GM23338 (cell line): ENCODE data around the gene TBC1D10B. TPM values are rescaled to one million over a fixed set of nuclear protein-coding genes. Genes with fewer than 3 reads are reported as not detected.

Experiments
- ATAC-seq: fragments of 200-7000 bp; cut with Tn5 transposase; 3 replicates; pipeline ENCODE4 v1.9.1; 2020
- DNase-seq: peaks from one replicate; pipeline ENCODE4 v3.0.0-alpha.2; 2015; ENCODE audit warnings: low spot score
- H2AFZ ChIP-seq: fragments of 200-600 bp; sonication (generic); 2 replicates; pipeline ENCODE4 v1.8.0; 2016; ENCODE audit warnings: antibody characterized with exemption, mild to moderate bottlenecking, moderate library complexity
- H3F3A ChIP-seq: fragments of 200-600 bp; sonication (generic); replicated peaks from 2 replicates; pipeline ENCODE4 v1.8.0; 2017; ENCODE audit warnings: antibody characterized with exemption, mixed run types, low read depth
- H3K27ac ChIP-seq: fragments of 200-600 bp; sonication (generic); 2 replicates; pipeline ENCODE4 v1.6.1; 2016; ENCODE audit warnings: low read depth
- H3K27me3 ChIP-seq: fragments of 200-600 bp; sonication (generic); 2 replicates; pipeline ENCODE4 v1.8.0; 2016; ENCODE audit warnings: mild to moderate bottlenecking, mixed run types, moderate library complexity; ENCODE audit not compliant: insufficient read depth
- H3K36me3 ChIP-seq: fragments of 200-600 bp; sonication (generic); 2 replicates; pipeline ENCODE4 v1.8.0; 2016; ENCODE audit warnings: mild to moderate bottlenecking; ENCODE audit not compliant: insufficient read depth
- H3K4me1 ChIP-seq: fragments of 200-600 bp; sonication (generic); 2 replicates; pipeline ENCODE4 v1.8.0; 2016; ENCODE audit warnings: mild to moderate bottlenecking, moderate library complexity; ENCODE audit not compliant: insufficient read depth
- H3K4me2 ChIP-seq: fragments of 200-600 bp; sonication (generic); 2 replicates; pipeline ENCODE4 v1.7.1; 2017; ENCODE audit warnings: mixed run types
- H3K4me3 ChIP-seq: fragments of 200-600 bp; sonication (generic); 2 replicates; pipeline ENCODE4 v1.6.1; 2016; ENCODE audit warnings: mixed run types
- H3K79me2 ChIP-seq: fragments of 200-600 bp; sonication (generic); replicated peaks from 2 replicates; pipeline ENCODE4 v1.8.0; 2017; ENCODE audit warnings: mild to moderate bottlenecking; ENCODE audit not compliant: insufficient read depth
- H3K9me2 ChIP-seq: fragments of 200-600 bp; sonication (generic); 2 replicates; pipeline ENCODE4 v1.8.0; 2017; ENCODE audit not compliant: insufficient read depth
- H4K20me1 ChIP-seq: fragments of 200-600 bp; sonication (generic); replicated peaks from 2 replicates; pipeline ENCODE4 v1.8.0; 2017; ENCODE audit warnings: mild to moderate bottlenecking; ENCODE audit not compliant: insufficient read depth
- H3K27ac Mint-ChIP-seq: 2 replicates; pipeline ENCODE4 v1.8.0; 2020; ENCODE audit warnings: inconsistent platforms, mild to moderate bottlenecking, moderate library complexity, mixed read lengths
- H3K27me3 Mint-ChIP-seq: 3 replicates; pipeline ENCODE4 v1.8.0; 2022; ENCODE audit warnings: low read depth, mild to moderate bottlenecking, moderate library complexity, mixed read lengths, inconsistent platforms; ENCODE audit not compliant: insufficient read depth, poor library complexity
- H3K36me3 Mint-ChIP-seq: 3 replicates; pipeline ENCODE4 v1.8.0; 2021; ENCODE audit warnings: low read depth, mild to moderate bottlenecking, inconsistent platforms, moderate library complexity, mixed read lengths
- H3K4me1 Mint-ChIP-seq: 3 replicates; pipeline ENCODE4 v1.8.0; 2020; ENCODE audit warnings: mild to moderate bottlenecking, inconsistent platforms, mixed read lengths
- H3K4me3 Mint-ChIP-seq: 3 replicates; pipeline ENCODE4 v1.8.0; 2021; ENCODE audit warnings: moderate library complexity, mild to moderate bottlenecking, inconsistent platforms, mixed read lengths
- H3K9me3 Mint-ChIP-seq: 3 replicates; pipeline ENCODE4 v1.8.0; 2020; ENCODE audit warnings: moderate library complexity, mild to moderate bottlenecking, inconsistent platforms, mixed read lengths
- CREB1 ChIP-seq: fragments of 250-450 bp; sonication (Bioruptor Pico); IDR thresholded peaks from 2 replicates; pipeline ENCODE4 v1.5.0; 2020; ENCODE audit warnings: low read depth, mild to moderate bottlenecking, moderate library complexity
- ETS1 ChIP-seq: IDR thresholded peaks from 2 replicates; pipeline ENCODE4 v1.6.1; 2016; ENCODE audit warnings: antibody characterized with exemption
- EZH2 ChIP-seq: fragments of 200-600 bp; sonication (generic); IDR thresholded peaks from one replicate; pipeline ENCODE4 v1.8.0; 2017; ENCODE audit warnings: antibody characterized with exemption, mild to moderate bottlenecking, low read depth; ENCODE audit not compliant: unreplicated experiment
- EZH2phosphoT487 ChIP-seq: fragments of 200-600 bp; sonication (generic); IDR thresholded peaks from one replicate; pipeline ENCODE4 v1.8.1; 2018; ENCODE audit warnings: antibody characterized with exemption; ENCODE audit not compliant: unreplicated experiment
- JUNB ChIP-seq: IDR thresholded peaks from one replicate; pipeline ENCODE4 v1.6.1; 2016; ENCODE audit warnings: antibody characterized with exemption; ENCODE audit not compliant: unreplicated experiment
- NANOG ChIP-seq: IDR thresholded peaks from 2 replicates; pipeline ENCODE4 v1.6.1; 2016; ENCODE audit warnings: antibody characterized with exemption, borderline replicate concordance
- POLR2AphosphoS5 ChIP-seq: IDR thresholded peaks from 2 replicates; pipeline ENCODE4 v1.6.1; 2016; ENCODE audit warnings: antibody characterized with exemption, low read depth
- STAT1 ChIP-seq: IDR thresholded peaks from one replicate; pipeline ENCODE4 v1.6.1; 2016; ENCODE audit warnings: antibody characterized with exemption; ENCODE audit not compliant: unreplicated experiment
- ZNF114 ChIP-seq: fragments of 250-450 bp; sonication (Bioruptor Pico); IDR thresholded peaks from 2 replicates; pipeline ENCODE4 v1.5.0; 2020; ENCODE audit warnings: mild to moderate bottlenecking, moderate library complexity
- ZNF331 ChIP-seq: fragments of 250-450 bp; sonication (Bioruptor Pico); IDR thresholded peaks from 2 replicates; pipeline ENCODE4 v1.5.0; 2020; ENCODE audit warnings: low read depth, mild to moderate bottlenecking, moderate library complexity
- polyA plus RNA-seq: library from polyadenylated mRNA; unstranded; fragments of >200 nt; fragmentation: Nextera tagmentation; extraction: Ambion mirVana; gene quantifications from 2 replicates; pipeline ENCODE4 v1.2.1, GENCODE V29; 2016
- total RNA-seq: library from RNA; depleted of rRNA; stranded (reverse); fragments of >200 nt; shearing (Covaris generic); gene quantifications from 2 replicates; pipeline ENCODE4 v1.2.3, GENCODE V29; 2014
- TF ChIP-seq, protein P1 (sequence below), 2 experiments: fragments of 200-600 bp in 1 of 2; sonication (generic) in 1 of 2; conservative IDR thresholded peaks; 2 replicates each; pipeline versions ENCODE4 v1.5.1 to v1.6.1; 2016 to 2017; ENCODE audit warnings: antibody characterized with exemption in 2 of 2, low read depth in 2 of 2, mild to moderate bottlenecking in 2 of 2, moderate library complexity in 1 of 2
- TF ChIP-seq, protein P2 (sequence below): fragments of 250-450 bp; sonication (Bioruptor Pico); IDR thresholded peaks from 2 replicates; pipeline ENCODE4 v1.5.0; 2020; ENCODE audit warnings: mild to moderate bottlenecking, moderate library complexity
- TF ChIP-seq, protein P3 (sequence below): IDR thresholded peaks from one replicate; pipeline ENCODE4 v1.6.1; 2018; ENCODE audit warnings: antibody characterized with exemption; ENCODE audit not compliant: unreplicated experiment

Gene TBC1D10B
- total and polyA plus RNA-seq, 2 experiments from 2014 or later, result 13.3 to 30.8 TPM

DNA sequence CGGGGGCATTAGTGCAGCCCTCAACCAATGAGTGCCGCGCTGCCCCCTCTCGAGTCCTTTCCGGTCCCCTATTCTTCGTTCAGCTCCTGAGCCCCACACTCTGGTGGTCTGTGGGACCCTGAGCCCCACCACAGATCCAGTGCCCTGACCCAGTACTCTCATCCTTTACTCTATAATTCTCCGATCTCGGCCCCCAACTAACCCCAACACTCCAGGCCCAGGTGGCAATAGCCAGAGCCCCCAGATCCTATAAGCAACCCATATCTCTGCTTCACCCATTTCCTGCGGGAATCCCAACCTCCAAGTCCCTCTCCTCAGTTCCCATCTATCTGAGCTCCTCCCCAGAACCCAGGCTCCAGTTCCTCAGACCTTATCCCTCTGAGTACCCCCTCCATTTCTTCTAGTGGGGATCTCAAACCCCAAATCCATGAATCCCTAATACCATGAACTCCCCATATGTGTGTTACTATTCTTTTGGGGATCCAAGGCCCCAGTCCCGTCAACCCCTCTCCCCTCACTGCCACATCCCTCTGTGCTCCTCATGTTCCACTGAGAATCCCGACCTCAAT lies 1.0 kb upstream of the TBC1D10B start:
- no peaks in the 10 kb centered on the region for H3K9me3 Mint-ChIP-seq
- Histone ChIP-seq H3F3A (peaks cover under 1% of the 10 kb centered on the region; the same call in 1 of the 2 replicates), H3K27ac (no peak overlapping the region), H4K20me1 (peaks cover 6% of the 10 kb centered on the region; the same call in 1 of the 2 replicates), H3K4me3 (peak overlapping the region; percentile 39), H3K79me2 (peaks cover 28% of the 10 kb centered on the region), H3K9me2 (no peaks in the 10 kb centered on the region), H3K4me2 (peak overlapping the region; percentile 66), H3K27me3 (no peaks in the 10 kb centered on the region), H2AFZ (no peak overlapping the region), H3K36me3 (no peaks in the 10 kb centered on the region), H3K4me1 (peaks cover 11% of the 10 kb centered on the region)
- DNase-seq, result peak; percentile 27
- peak overlapping the region; percentile 79 for H3K27ac Mint-ChIP-seq
- H3K4me3 Mint-ChIP-seq, result peak overlapping the region; percentile 74
- H3K27me3 Mint-ChIP-seq, result peaks cover 21% of the 10 kb centered on the region
- H3K4me1 Mint-ChIP-seq, result peaks cover 40% of the 10 kb centered on the region
- no peak for ATAC-seq
- H3K36me3 Mint-ChIP-seq, result peaks cover 3% of the 10 kb centered on the region; the same call in 2 of the 3 replicates
- TF ChIP-seq STAT1, result no peak
- no peak for TF ChIP-seq CREB1 (CRISPR knock-in tag)
- no peak for TF ChIP-seq JUNB
- TF ChIP-seq POLR2AphosphoS5, result no peak
- TF ChIP-seq, protein P1, sequence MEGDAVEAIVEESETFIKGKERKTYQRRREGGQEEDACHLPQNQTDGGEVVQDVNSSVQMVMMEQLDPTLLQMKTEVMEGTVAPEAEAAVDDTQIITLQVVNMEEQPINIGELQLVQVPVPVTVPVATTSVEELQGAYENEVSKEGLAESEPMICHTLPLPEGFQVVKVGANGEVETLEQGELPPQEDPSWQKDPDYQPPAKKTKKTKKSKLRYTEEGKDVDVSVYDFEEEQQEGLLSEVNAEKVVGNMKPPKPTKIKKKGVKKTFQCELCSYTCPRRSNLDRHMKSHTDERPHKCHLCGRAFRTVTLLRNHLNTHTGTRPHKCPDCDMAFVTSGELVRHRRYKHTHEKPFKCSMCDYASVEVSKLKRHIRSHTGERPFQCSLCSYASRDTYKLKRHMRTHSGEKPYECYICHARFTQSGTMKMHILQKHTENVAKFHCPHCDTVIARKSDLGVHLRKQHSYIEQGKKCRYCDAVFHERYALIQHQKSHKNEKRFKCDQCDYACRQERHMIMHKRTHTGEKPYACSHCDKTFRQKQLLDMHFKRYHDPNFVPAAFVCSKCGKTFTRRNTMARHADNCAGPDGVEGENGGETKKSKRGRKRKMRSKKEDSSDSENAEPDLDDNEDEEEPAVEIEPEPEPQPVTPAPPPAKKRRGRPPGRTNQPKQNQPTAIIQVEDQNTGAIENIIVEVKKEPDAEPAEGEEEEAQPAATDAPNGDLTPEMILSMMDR (conservative IDR thresholded peaks at IDR 0.05; ENCODE audit: low read depth in 2 of 2), result no peak
- no peak for TF ChIP-seq EZH2phosphoT487
- no peak for TF ChIP-seq EZH2
- TF ChIP-seq, protein P2, sequence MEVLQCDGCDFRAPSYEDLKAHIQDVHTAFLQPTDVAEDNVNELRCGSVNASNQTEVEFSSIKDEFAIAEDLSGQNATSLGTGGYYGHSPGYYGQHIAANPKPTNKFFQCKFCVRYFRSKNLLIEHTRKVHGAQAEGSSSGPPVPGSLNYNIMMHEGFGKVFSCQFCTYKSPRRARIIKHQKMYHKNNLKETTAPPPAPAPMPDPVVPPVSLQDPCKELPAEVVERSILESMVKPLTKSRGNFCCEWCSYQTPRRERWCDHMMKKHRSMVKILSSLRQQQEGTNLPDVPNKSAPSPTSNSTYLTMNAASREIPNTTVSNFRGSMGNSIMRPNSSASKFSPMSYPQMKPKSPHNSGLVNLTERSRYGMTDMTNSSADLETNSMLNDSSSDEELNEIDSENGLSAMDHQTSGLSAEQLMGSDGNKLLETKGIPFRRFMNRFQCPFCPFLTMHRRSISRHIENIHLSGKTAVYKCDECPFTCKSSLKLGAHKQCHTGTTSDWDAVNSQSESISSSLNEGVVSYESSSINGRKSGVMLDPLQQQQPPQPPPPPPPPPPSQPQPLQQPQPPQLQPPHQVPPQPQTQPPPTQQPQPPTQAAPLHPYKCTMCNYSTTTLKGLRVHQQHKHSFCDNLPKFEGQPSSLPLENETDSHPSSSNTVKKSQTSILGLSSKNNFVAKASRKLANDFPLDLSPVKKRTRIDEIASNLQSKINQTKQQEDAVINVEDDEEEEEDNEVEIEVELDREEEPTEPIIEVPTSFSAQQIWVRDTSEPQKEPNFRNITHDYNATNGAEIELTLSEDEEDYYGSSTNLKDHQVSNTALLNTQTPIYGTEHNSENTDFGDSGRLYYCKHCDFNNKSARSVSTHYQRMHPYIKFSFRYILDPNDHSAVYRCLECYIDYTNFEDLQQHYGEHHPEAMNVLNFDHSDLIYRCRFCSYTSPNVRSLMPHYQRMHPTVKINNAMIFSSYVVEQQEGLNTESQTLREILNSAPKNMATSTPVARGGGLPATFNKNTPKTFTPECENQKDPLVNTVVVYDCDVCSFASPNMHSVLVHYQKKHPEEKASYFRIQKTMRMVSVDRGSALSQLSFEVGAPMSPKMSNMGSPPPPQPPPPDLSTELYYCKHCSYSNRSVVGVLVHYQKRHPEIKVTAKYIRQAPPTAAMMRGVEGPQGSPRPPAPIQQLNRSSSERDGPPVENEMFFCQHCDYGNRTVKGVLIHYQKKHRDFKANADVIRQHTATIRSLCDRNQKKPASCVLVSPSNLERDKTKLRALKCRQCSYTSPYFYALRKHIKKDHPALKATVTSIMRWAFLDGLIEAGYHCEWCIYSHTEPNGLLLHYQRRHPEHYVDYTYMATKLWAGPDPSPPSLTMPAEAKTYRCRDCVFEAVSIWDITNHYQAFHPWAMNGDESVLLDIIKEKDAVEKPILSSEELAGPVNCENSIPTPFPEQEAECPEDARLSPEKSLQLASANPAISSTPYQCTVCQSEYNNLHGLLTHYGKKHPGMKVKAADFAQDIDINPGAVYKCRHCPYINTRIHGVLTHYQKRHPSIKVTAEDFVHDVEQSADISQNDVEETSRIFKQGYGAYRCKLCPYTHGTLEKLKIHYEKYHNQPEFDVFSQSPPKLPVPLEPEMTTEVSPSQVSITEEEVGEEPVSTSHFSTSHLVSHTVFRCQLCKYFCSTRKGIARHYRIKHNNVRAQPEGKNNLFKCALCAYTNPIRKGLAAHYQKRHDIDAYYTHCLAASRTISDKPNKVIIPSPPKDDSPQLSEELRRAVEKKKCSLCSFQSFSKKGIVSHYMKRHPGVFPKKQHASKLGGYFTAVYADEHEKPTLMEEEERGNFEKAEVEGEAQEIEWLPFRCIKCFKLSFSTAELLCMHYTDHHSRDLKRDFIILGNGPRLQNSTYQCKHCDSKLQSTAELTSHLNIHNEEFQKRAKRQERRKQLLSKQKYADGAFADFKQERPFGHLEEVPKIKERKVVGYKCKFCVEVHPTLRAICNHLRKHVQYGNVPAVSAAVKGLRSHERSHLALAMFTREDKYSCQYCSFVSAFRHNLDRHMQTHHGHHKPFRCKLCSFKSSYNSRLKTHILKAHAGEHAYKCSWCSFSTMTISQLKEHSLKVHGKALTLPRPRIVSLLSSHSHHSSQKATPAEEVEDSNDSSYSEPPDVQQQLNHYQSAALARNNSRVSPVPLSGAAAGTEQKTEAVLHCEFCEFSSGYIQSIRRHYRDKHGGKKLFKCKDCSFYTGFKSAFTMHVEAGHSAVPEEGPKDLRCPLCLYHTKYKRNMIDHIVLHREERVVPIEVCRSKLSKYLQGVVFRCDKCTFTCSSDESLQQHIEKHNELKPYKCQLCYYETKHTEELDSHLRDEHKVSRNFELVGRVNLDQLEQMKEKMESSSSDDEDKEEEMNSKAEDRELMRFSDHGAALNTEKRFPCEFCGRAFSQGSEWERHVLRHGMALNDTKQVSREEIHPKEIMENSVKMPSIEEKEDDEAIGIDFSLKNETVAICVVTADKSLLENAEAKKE (CRISPR knock-in tag), result no peak
- no peak for TF ChIP-seq ZNF114 (CRISPR knock-in tag)
- TF ChIP-seq NANOG, result no peak
- TF ChIP-seq, protein P3, sequence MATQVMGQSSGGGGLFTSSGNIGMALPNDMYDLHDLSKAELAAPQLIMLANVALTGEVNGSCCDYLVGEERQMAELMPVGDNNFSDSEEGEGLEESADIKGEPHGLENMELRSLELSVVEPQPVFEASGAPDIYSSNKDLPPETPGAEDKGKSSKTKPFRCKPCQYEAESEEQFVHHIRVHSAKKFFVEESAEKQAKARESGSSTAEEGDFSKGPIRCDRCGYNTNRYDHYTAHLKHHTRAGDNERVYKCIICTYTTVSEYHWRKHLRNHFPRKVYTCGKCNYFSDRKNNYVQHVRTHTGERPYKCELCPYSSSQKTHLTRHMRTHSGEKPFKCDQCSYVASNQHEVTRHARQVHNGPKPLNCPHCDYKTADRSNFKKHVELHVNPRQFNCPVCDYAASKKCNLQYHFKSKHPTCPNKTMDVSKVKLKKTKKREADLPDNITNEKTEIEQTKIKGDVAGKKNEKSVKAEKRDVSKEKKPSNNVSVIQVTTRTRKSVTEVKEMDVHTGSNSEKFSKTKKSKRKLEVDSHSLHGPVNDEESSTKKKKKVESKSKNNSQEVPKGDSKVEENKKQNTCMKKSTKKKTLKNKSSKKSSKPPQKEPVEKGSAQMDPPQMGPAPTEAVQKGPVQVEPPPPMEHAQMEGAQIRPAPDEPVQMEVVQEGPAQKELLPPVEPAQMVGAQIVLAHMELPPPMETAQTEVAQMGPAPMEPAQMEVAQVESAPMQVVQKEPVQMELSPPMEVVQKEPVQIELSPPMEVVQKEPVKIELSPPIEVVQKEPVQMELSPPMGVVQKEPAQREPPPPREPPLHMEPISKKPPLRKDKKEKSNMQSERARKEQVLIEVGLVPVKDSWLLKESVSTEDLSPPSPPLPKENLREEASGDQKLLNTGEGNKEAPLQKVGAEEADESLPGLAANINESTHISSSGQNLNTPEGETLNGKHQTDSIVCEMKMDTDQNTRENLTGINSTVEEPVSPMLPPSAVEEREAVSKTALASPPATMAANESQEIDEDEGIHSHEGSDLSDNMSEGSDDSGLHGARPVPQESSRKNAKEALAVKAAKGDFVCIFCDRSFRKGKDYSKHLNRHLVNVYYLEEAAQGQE, result no peak
- no peak for TF ChIP-seq ETS1
- TF ChIP-seq ZNF331 (CRISPR knock-in tag), result no peak
